ENCODE data around the gene C4orf50. TPM values are rescaled to one million over a fixed set of nuclear protein-coding genes. Genes with fewer than 3 reads are reported as not detected.
"Not testable (repeated sequence)": the region's sequence is repeated elsewhere in the genome, so short reads cannot be mapped to it uniquely, and the experiment has no call there.

Gene C4orf50
- total and polyA plus RNA-seq, 4 donors = under 0.01 to 0.17 TPM; not detected in 2

DNA sequence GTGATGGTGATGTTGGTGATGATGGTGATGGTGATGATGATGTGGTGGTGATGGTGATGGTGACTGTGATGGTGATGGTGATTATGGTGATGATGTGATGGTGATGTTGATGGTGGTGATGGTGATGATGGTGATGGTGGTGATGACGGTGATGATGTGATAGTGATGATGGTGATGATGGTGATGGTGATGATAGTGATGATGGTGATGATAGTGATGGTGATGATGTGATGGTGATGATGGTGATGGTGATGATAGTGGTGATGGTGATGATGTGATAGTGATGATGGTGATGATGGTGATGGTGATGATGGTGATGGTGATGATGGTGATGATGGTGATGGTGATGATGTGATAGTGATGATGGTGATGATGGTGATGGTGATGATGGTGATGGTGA, 14.7 kb downstream of the C4orf50 start:
- WGBS = 32% methylated on average over 1 of the region's 1 CpG
- H3K9ac ChIP-seq (ENCODE audit: low read depth in 1 of 2, low read length in 2 of 2); H3K27ac ChIP-seq (ENCODE audit: low read depth in 1 of 2, low read length in 2 of 2); H3K4me3 ChIP-seq (ENCODE audit: low read depth in 1 of 3, low read length in 3 of 3); DNase-seq (ENCODE audit: low spot score); H3K9me3 ChIP-seq (ENCODE audit: control insufficient read depth in 4 of 4, low read length in 3 of 4); H3K36me3 ChIP-seq (ENCODE audit: control insufficient read depth in 4 of 4, insufficient read depth in 3 of 4, low read depth in 1 of 4, low read length in 3 of 4); H3K27me3 ChIP-seq (ENCODE audit: control insufficient read depth in 4 of 4, insufficient read depth in 4 of 4, low read length in 3 of 4); H3K4me1 ChIP-seq (ENCODE audit: control insufficient read depth in 4 of 4, insufficient read depth in 4 of 4, low read length in 3 of 4): not testable (repeated sequence)

DNA sequence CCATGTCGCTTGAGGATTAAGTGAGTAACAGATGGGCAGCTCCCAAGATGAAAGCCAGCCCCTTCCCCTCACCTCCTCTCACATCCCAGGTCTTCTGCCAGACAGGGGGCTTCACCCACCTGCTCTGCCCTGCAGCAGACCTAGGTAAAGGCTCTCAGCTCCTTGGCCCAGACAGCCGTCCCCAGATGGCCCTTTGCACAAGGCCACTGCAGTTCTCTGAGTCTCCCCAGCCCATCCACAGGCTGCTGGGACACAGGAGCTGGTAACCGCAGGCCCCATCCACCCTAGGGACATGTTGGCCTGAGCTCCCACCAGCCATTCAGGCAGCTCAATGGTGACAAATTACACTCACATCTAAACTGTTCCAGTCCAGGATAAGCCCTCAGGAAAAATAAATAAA, 15.3 kb downstream of the C4orf50 start:
- no peaks in the 10 kb centered on the region for H3K36me3 ChIP-seq (ENCODE audit: control insufficient read depth in 4 of 4, insufficient read depth in 3 of 4, low read depth in 1 of 4, low read length in 3 of 4)

More for the DNA sequence above, 15.3 kb downstream of the C4orf50 start:
- Histone ChIP-seq H3K9me3 (ENCODE audit: control insufficient read depth in 4 of 4, low read length in 3 of 4) (no peaks in the 10 kb centered on the region), H3K4me1 (ENCODE audit: control insufficient read depth in 4 of 4, insufficient read depth in 4 of 4, low read length in 3 of 4) (no peaks in the 10 kb centered on the region), H3K4me3 (ENCODE audit: low read depth in 1 of 3, low read length in 3 of 3) (no peak overlapping the region), H3K27ac (ENCODE audit: low read depth in 1 of 2, low read length in 2 of 2) (no peak overlapping the region), H3K27me3 (ENCODE audit: control insufficient read depth in 4 of 4, insufficient read depth in 4 of 4, low read length in 3 of 4) (no peaks in the 10 kb centered on the region), H3K9ac (ENCODE audit: low read depth in 1 of 2, low read length in 2 of 2) (no peak overlapping the region)
- DNase-seq (ENCODE audit: low spot score) = no peak
- TF ChIP-seq, protein P1, sequence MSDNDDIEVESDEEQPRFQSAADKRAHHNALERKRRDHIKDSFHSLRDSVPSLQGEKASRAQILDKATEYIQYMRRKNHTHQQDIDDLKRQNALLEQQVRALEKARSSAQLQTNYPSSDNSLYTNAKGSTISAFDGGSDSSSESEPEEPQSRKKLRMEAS (IDR thresholded peaks at IDR 0.05) = no peak
- TF ChIP-seq NR2F2 (IDR thresholded peaks at IDR 0.05) (no peak), HNF4A (conservative IDR thresholded peaks at IDR 0.05) (no peak), JUND (IDR thresholded peaks at IDR 0.05) (no peak), RAD21 (IDR thresholded peaks at IDR 0.05) (no peak)
- TF ChIP-seq, protein P2, sequence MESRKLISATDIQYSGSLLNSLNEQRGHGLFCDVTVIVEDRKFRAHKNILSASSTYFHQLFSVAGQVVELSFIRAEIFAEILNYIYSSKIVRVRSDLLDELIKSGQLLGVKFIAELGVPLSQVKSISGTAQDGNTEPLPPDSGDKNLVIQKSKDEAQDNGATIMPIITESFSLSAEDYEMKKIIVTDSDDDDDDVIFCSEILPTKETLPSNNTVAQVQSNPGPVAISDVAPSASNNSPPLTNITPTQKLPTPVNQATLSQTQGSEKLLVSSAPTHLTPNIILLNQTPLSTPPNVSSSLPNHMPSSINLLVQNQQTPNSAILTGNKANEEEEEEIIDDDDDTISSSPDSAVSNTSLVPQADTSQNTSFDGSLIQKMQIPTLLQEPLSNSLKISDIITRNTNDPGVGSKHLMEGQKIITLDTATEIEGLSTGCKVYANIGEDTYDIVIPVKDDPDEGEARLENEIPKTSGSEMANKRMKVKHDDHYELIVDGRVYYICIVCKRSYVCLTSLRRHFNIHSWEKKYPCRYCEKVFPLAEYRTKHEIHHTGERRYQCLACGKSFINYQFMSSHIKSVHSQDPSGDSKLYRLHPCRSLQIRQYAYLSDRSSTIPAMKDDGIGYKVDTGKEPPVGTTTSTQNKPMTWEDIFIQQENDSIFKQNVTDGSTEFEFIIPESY (IDR thresholded peaks at IDR 0.05) = no peak
- TF ChIP-seq, protein P3, sequence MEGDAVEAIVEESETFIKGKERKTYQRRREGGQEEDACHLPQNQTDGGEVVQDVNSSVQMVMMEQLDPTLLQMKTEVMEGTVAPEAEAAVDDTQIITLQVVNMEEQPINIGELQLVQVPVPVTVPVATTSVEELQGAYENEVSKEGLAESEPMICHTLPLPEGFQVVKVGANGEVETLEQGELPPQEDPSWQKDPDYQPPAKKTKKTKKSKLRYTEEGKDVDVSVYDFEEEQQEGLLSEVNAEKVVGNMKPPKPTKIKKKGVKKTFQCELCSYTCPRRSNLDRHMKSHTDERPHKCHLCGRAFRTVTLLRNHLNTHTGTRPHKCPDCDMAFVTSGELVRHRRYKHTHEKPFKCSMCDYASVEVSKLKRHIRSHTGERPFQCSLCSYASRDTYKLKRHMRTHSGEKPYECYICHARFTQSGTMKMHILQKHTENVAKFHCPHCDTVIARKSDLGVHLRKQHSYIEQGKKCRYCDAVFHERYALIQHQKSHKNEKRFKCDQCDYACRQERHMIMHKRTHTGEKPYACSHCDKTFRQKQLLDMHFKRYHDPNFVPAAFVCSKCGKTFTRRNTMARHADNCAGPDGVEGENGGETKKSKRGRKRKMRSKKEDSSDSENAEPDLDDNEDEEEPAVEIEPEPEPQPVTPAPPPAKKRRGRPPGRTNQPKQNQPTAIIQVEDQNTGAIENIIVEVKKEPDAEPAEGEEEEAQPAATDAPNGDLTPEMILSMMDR (IDR thresholded peaks at IDR 0.05; ENCODE audit: low read depth, low read length, missing input control) = no peak
- TF ChIP-seq, protein P4, sequence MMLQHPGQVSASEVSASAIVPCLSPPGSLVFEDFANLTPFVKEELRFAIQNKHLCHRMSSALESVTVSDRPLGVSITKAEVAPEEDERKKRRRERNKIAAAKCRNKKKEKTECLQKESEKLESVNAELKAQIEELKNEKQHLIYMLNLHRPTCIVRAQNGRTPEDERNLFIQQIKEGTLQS (IDR thresholded peaks at IDR 0.05) = no peak
- TF ChIP-seq, protein P5, sequence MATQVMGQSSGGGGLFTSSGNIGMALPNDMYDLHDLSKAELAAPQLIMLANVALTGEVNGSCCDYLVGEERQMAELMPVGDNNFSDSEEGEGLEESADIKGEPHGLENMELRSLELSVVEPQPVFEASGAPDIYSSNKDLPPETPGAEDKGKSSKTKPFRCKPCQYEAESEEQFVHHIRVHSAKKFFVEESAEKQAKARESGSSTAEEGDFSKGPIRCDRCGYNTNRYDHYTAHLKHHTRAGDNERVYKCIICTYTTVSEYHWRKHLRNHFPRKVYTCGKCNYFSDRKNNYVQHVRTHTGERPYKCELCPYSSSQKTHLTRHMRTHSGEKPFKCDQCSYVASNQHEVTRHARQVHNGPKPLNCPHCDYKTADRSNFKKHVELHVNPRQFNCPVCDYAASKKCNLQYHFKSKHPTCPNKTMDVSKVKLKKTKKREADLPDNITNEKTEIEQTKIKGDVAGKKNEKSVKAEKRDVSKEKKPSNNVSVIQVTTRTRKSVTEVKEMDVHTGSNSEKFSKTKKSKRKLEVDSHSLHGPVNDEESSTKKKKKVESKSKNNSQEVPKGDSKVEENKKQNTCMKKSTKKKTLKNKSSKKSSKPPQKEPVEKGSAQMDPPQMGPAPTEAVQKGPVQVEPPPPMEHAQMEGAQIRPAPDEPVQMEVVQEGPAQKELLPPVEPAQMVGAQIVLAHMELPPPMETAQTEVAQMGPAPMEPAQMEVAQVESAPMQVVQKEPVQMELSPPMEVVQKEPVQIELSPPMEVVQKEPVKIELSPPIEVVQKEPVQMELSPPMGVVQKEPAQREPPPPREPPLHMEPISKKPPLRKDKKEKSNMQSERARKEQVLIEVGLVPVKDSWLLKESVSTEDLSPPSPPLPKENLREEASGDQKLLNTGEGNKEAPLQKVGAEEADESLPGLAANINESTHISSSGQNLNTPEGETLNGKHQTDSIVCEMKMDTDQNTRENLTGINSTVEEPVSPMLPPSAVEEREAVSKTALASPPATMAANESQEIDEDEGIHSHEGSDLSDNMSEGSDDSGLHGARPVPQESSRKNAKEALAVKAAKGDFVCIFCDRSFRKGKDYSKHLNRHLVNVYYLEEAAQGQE (IDR thresholded peaks at IDR 0.05) = no peak
- WGBS = 47% methylated on average over 3 of the region's 3 CpGs
